Esophagus (tissue), 2 donors: Measurements from ENCODE around the gene ST6GALNAC5. TPM values are rescaled to one million over a fixed set of nuclear protein-coding genes. Genes with fewer than 3 reads are reported as not detected.

Source experiments
- H3K27ac ChIP-seq, 2 donors: one replicate each; pipeline ENCODE4 v1.5.1; 2013; ENCODE audit warnings: low read depth in 2 of 2, mild to moderate bottlenecking in 2 of 2, inconsistent platforms in 1 of 2, low read length in 1 of 2, moderate library complexity in 1 of 2
- H3K27me3 ChIP-seq, 2 donors: one replicate each; pipeline ENCODE4 v1.6.1; 2013; ENCODE audit warnings: low read length in 2 of 2, control low read depth in 1 of 2, mild to moderate bottlenecking in 1 of 2; ENCODE audit not compliant: insufficient read depth in 2 of 2, control insufficient read depth in 1 of 2
- H3K36me3 ChIP-seq, 2 donors: one replicate each; pipeline ENCODE4 v1.6.1; 2013; ENCODE audit warnings: low read length in 1 of 2; ENCODE audit not compliant: control insufficient read depth in 2 of 2, insufficient read depth in 2 of 2
- H3K4me1 ChIP-seq, 2 donors: one replicate each; pipeline ENCODE4 v1.6.1; 2013; ENCODE audit warnings: low read length in 1 of 2; ENCODE audit not compliant: control insufficient read depth in 2 of 2, insufficient read depth in 2 of 2
- H3K4me3 ChIP-seq, 2 donors: one replicate each; pipeline ENCODE4 v1.5.1; 2013; ENCODE audit warnings: low read length in 2 of 2, mild to moderate bottlenecking in 2 of 2, low read depth in 1 of 2, moderate library complexity in 1 of 2
- H3K9me3 ChIP-seq, 2 donors: one replicate each; pipeline ENCODE4 v1.6.1; 2013; ENCODE audit warnings: mild to moderate bottlenecking in 2 of 2, low read depth in 1 of 2, low read length in 1 of 2, moderate library complexity in 1 of 2; ENCODE audit not compliant: control insufficient read depth in 2 of 2, insufficient read depth in 1 of 2
- WGBS, 2 donors: extraction: QIAGEN DNeasy Blood & Tissue Kit; methylation state at CpG; one replicate each; pipeline ENCODE4 v1.1.7; 2013; 5-methylcytosine and 5-hydroxymethylcytosine counted together
- polyA plus RNA-seq, 2 donors: library from polyadenylated mRNA; stranded (reverse); fragments of 200-250 nt; gene quantifications; one replicate each; pipeline ENCODE4 v1.2.3, GENCODE V29; 2013
- donor health status: healthy with polysubstance abuse.
- donor health status: Bipolar disorder and iron deficiency.

ST6GALNAC5 gene
- polyA plus RNA-seq, 2 donors, result 0.14 to 0.20 TPM

DNA sequence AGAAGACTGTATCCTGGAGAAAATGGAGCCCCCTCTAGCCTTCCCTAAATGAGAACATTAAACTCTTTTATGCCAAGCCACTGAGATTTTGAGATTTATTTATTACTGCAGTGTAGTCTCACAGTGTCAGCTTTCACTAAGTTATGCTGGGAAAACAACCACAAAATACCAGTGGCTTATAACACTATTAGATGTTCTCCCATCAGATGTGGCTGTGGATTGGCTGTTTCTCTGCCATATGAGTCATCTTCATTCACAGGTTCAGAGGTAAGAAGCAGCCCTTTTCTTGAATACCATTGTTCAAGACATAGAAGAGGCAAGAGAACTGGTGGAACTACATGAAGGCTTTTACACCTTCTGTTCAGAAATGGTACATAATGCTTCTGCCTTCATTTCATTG lies 32.1 kb upstream of the ST6GALNAC5 start:
- Histone ChIP-seq H3K27me3 (no peaks in the 10 kb centered on the region), H3K4me1 (no peaks in the 10 kb centered on the region), H3K9me3 (no peaks in the 10 kb centered on the region), H3K4me3 (no peak overlapping the region), H3K27ac (no peak overlapping the region), H3K36me3 (no peaks in the 10 kb centered on the region)

GRCh38 chr1:76840278-76840677 lies 27.0 kb upstream of the ST6GALNAC5 start:
- no peak overlapping the region for H3K4me3 ChIP-seq
- H3K36me3 ChIP-seq, result no peaks in the 10 kb centered on the region
- no peak overlapping the region for H3K27ac ChIP-seq
- H3K9me3 ChIP-seq, result no peaks in the 10 kb centered on the region
- H3K27me3 ChIP-seq, result no peaks in the 10 kb centered on the region
- WGBS, 2 donors, result 92 to 96% methylated on average over 2 of the region's 2 CpGs
- no peaks in the 10 kb centered on the region for H3K4me1 ChIP-seq

- no peaks in the 10 kb centered on the region for H3K27me3 ChIP-seq
- H3K27ac ChIP-seq, result no peak overlapping the region
- no peak overlapping the region for H3K4me3 ChIP-seq
- no peaks in the 10 kb centered on the region for H3K36me3 ChIP-seq
- WGBS, 2 donors, result 26 to 34% methylated on average over 2 of the region's 2 CpGs
- H3K4me1 ChIP-seq, result no peaks in the 10 kb centered on the region
- H3K9me3 ChIP-seq, result peaks cover 0 to 2% of the 10 kb centered on the region in 2 donors
These were observed 25.8 kb upstream of the ST6GALNAC5 start for GRCh38 chr1:76841460-76841859.

- H3K4me3 ChIP-seq, result no peak overlapping the region
- H3K9me3 ChIP-seq, result peaks cover 0 to 2% of the 10 kb centered on the region in 2 donors
- no peak overlapping the region for H3K27ac ChIP-seq
- H3K36me3 ChIP-seq, result no peaks in the 10 kb centered on the region
- WGBS, 2 donors, result 81 to 87% methylated on average over 5 of the region's 5 CpGs
- H3K4me1 ChIP-seq, result no peaks in the 10 kb centered on the region
- H3K27me3 ChIP-seq, result no peaks in the 10 kb centered on the region
These were observed 23.3 kb upstream of the ST6GALNAC5 start for GRCh38 chr1:76843821-76844464.

DNA sequence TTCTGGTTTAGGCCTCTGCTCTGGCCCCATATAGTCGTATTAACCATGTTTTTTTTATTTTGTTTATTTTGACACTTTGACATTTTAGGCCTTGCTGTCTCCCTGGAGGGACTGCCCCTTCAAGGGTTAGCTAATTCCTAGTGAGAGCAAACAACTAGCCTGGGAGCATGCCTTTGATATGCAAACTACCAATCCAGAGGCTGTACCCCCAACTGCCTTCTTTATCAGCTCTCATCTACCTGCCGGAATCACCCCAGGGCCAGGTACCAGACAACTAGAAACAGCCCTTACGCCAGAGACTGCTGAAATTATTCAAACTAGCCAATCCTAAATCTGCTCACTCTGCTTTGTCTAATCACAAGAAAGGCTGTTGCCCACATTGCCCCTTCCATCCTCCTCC lies 13.0 kb upstream of the ST6GALNAC5 start:
- 69 to 78% methylated on average over 3 of the region's 3 CpGs for WGBS, 2 donors
- H3K9me3 ChIP-seq, result no peaks in the 10 kb centered on the region
- no peaks in the 10 kb centered on the region for H3K27me3 ChIP-seq
- no peak overlapping the region for H3K27ac ChIP-seq
- H3K4me3 ChIP-seq, result no peak overlapping the region
- H3K36me3 ChIP-seq, result no peaks in the 10 kb centered on the region
- H3K4me1 ChIP-seq, result no peaks in the 10 kb centered on the region

GRCh38 chr1:76856104-76856503 lies 11.2 kb upstream of the ST6GALNAC5 start:
- H3K4me3 ChIP-seq, result no peak overlapping the region
- no peaks in the 10 kb centered on the region for H3K4me1 ChIP-seq
- no peak overlapping the region for H3K27ac ChIP-seq
- 54 to 55% methylated on average over 5 of the region's 5 CpGs for WGBS, 2 donors
- H3K9me3 ChIP-seq, result no peaks in the 10 kb centered on the region
- no peaks in the 10 kb centered on the region for H3K27me3 ChIP-seq
- no peaks in the 10 kb centered on the region for H3K36me3 ChIP-seq

DNA sequence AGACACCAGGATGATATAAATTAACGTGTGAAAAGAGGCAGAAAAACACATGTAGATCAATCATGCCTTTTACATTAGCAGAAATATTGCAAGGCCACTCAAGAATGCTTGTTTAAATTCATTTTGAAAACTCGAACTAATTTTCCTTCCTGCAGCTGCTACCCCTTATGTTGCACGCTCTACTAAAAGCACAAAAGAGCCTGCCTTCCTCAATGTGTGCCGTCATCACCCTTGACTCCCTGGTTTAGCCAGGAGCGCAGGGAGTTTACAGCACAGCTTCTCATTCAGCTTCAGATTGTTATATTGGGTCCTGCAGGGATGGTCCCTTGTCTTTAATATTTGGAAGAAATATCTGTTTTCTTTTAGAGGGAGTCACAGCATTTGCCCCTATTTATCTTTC lies 10.1 kb upstream of the ST6GALNAC5 start:
- no peaks in the 10 kb centered on the region for H3K36me3 ChIP-seq
- no peaks in the 10 kb centered on the region for H3K4me1 ChIP-seq
- no peak overlapping the region for H3K27ac ChIP-seq
- no peaks in the 10 kb centered on the region for H3K9me3 ChIP-seq
- no peak overlapping the region for H3K4me3 ChIP-seq
- H3K27me3 ChIP-seq, result no peaks in the 10 kb centered on the region
- WGBS, 2 donors, result 76 to 77% methylated on average over 5 of the region's 5 CpGs

DNA sequence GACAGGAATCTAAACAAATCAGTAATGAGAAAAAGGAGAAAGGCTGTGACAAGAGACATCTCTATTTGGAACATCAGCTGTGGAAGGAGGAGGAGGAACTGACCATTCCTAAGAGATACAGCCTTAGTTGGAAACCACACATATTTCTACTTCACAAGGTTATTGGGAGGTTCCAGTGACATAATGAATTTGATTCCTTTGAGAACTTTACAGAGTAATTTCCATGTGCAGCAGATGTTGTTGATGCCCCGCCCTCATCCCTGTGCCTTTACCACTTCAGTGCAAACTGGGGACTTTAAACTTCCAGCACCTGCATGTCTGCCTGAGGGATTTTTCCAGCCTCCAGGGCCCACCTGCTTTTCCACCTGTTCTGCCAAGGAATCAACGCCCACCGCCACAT lies 9.3 kb upstream of the ST6GALNAC5 start:
- no peaks in the 10 kb centered on the region for H3K9me3 ChIP-seq
- H3K27ac ChIP-seq, result no peak overlapping the region
- no peaks in the 10 kb centered on the region for H3K36me3 ChIP-seq
- no peaks in the 10 kb centered on the region for H3K27me3 ChIP-seq
- H3K4me1 ChIP-seq, result no peaks in the 10 kb centered on the region
- H3K4me3 ChIP-seq, result no peak overlapping the region
- 82 to 93% methylated on average over 3 of the region's 3 CpGs for WGBS, 2 donors

DNA sequence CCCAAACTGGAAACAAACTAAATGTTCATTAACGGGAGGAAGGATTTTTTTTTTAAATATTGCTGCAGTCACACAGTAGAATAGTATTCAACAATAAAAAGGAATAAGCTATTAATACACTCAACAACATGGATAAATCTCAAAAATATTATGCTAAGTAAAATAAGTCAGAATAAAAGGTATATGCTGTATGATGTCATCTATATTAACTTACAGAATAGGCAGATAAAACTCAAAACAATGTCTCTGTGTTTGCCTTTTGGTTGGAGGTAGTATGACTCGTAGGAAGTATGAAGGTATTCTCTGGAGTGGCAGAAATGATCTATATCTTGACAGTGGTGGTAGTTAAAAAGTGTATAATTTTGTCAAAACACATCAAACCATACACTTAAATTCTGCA lies 6.1 kb upstream of the ST6GALNAC5 start:
- Histone ChIP-seq H3K4me1 (no peaks in the 10 kb centered on the region), H3K27ac (no peak overlapping the region), H3K27me3 (no peaks in the 10 kb centered on the region), H3K4me3 (no peak overlapping the region), H3K9me3 (no peaks in the 10 kb centered on the region), H3K36me3 (no peaks in the 10 kb centered on the region)
- 77 to 83% methylated on average over 2 of the region's 2 CpGs for WGBS, 2 donors

GRCh38 chr1:76862447-76862846 lies 4.8 kb upstream of the ST6GALNAC5 start:
- H3K4me1 ChIP-seq, result no peaks in the 10 kb centered on the region
- no peak overlapping the region for H3K27ac ChIP-seq
- peaks cover 0 to 2% of the 10 kb centered on the region in 2 donors for H3K27me3 ChIP-seq
- no peaks in the 10 kb centered on the region for H3K36me3 ChIP-seq
- H3K9me3 ChIP-seq, result no peaks in the 10 kb centered on the region
- no peak overlapping the region for H3K4me3 ChIP-seq
